HG03432 (cell line): ENCODE results near the gene GAPVD1.
A peak's percentile ranks its signal among the peaks of the same experiment; 100 is the strongest.
"Not testable (repeated sequence)": the region's sequence is repeated elsewhere in the genome, so short reads cannot be mapped to it uniquely, and the experiment has no call there.

ENCODE experiments used
- ATAC-seq: cut with Tn5 transposase; IDR thresholded peaks from one replicate; pipeline ENCODE4 v1.9.1; 2021; ENCODE audit warnings: mild to moderate bottlenecking, moderate library complexity; ENCODE audit not compliant: unreplicated experiment

Gene GAPVD1, protein sequence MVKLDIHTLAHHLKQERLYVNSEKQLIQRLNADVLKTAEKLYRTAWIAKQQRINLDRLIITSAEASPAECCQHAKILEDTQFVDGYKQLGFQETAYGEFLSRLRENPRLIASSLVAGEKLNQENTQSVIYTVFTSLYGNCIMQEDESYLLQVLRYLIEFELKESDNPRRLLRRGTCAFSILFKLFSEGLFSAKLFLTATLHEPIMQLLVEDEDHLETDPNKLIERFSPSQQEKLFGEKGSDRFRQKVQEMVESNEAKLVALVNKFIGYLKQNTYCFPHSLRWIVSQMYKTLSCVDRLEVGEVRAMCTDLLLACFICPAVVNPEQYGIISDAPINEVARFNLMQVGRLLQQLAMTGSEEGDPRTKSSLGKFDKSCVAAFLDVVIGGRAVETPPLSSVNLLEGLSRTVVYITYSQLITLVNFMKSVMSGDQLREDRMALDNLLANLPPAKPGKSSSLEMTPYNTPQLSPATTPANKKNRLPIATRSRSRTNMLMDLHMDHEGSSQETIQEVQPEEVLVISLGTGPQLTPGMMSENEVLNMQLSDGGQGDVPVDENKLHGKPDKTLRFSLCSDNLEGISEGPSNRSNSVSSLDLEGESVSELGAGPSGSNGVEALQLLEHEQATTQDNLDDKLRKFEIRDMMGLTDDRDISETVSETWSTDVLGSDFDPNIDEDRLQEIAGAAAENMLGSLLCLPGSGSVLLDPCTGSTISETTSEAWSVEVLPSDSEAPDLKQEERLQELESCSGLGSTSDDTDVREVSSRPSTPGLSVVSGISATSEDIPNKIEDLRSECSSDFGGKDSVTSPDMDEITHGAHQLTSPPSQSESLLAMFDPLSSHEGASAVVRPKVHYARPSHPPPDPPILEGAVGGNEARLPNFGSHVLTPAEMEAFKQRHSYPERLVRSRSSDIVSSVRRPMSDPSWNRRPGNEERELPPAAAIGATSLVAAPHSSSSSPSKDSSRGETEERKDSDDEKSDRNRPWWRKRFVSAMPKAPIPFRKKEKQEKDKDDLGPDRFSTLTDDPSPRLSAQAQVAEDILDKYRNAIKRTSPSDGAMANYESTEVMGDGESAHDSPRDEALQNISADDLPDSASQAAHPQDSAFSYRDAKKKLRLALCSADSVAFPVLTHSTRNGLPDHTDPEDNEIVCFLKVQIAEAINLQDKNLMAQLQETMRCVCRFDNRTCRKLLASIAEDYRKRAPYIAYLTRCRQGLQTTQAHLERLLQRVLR (N-terminal part only)

DNA sequence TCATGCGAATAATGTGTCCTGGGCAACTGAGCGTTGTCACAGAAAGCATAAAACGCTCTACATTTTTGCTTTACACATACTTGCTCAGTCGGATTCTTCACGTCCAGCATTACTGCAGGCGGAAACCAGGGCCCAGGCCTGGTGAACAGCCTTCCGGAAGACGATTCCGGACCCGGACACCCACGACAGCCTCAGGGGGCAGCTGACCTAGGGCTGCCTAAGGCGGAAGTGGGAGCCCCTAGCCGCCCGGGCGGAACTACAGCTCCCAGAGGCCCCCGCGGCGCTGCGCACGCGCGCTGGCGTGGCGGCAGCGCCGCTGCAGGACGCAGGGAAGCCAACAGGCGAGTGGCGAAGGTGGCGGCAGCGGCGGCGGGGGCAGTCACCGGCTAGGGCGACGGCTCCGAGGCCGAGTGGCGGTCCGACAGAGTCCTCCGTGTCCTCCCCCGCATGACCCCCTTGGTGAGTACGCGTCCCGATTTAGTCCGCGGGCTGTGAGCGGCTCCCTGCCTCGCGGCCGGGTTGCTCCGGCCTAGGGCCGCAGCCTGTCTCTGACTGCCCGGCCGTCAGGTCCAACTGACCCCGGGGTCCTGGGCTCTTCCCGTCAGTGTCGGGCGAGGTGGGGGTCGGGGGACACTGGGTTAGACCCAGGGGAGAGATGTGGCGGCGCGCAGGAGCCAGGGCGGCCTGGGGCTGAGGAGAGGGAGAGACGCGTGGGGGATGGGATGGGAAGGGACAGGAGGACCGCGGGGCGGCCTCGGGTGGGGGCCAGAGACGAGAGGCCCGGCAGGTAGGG lies at the start of gene GAPVD1:
Gene GAPVD1, plus strand, starts transcription at position 326 of the 793 bp plus-strand sequence. CDS start 37,096 bp downstream, outside the sequence.
- ATAC-seq, result peak; percentile 91

DNA sequence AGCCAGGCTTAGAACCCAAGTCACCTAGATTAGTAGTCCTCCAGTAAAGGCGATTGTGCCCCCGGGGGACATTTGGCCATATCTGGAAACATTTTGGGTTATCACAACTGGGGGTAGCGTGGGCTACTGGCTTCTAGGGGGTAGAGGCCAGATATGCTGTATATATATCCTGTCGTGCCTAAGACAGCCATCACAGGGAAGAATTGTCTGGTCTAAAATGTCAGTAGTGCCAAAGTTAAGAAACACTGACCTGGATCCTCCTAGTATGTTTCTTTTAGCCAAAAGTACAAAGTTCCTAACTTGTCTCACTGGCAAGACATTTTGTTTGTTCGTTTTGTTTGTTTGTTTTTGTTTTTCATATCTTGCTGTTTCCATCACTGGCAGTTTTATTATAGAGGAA lies 47.4 kb upstream of the GAPVD1 start:
- ATAC-seq, result no peak

DNA sequence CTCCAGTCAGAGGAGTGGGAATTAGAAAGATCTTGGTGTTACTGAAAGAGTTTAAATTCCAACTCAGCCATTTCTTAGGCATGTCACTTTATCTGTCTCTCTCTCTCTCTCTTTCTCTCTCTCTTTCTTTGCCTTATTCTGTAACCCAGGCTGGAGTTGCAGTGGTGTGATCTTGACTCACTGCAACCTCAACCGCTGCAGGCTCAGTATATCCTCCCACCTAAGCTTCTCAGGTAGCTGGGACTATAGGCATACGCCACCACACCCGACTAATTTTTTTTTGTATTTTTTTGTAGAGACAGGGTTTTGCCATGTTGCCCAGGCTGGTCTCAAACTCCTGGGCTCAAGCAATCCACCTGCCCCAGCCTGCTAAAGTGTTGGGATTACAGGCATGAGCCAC lies 43.0 kb upstream of the GAPVD1 start:
- ATAC-seq, result no peak

DNA sequence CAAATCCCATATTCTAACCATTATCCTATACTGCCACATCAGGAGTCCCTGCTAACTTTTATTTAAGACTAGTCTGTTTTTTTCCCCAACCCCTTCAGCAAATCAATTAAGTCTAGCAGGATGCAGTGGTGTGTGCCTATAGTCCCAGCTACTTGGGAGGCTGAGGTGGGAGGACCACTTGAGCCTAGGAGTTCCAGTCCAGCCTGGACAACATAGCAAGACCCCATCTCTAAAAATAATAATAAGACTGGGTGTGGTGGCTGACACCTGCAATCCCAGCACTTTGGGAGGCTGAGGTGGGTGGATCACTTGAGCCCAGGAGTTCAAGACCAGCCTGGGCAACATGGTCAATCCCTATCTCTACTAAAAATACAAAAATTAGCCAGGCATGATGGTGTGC lies 36.8 kb upstream of the GAPVD1 start:
- not testable (repeated sequence) for ATAC-seq

DNA sequence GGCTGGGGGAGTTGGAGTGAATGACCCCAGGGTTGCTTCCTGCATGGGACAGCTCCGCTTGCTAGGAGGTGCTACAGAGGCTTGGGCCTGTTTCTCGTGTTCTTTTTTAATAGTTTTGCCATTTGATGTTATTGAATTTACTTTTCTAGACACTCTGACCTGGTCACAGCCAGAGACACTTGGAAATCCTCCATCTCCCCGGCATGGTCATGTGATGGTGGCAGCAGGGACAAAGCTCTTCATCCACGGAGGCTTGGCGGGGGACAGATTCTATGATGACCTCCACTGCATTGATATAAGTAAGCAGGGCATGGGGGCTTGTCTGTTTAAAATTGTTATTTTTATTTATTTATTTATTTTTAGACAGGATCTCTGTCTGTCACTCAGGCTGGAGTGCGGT lies 33.9 kb upstream of the GAPVD1 start:
- no peak for ATAC-seq

DNA sequence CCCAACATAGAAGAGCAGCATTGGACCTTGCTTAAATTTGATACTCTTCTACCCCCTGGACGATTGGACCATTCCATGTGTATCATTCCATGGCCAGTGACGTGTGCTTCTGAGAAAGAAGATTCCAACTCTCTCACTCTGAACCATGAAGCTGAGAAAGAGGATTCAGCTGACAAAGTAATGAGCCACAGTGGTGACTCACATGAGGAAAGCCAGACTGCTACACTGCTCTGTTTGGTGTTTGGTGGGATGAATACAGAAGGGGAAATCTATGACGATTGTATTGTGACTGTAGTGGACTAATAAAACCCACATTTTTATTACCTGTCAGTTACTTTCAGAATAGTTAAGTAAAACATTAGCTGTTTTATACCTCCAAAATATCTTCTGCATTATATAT lies 27.9 kb upstream of the GAPVD1 start:
- no peak for ATAC-seq

DNA sequence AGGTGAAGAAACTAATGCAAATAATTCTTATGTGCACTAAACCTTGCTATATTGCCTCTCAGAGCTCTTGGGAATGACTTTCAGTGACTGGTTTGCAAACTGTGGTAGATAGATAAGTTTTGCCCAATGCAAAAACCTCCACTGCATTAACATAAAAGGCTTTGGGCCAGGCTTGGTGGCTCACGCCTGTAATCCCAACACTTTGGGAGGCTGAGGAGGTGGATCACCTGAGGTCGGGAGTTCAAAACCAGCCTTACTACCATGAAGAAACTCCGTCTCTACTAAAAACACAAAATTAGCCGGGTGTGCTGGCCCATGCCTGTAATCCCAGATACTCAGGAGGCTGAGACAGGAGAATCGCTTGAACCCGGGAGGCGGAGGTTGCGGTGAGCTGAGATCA lies 27.5 kb upstream of the GAPVD1 start:
- not testable (repeated sequence) for ATAC-seq

DNA sequence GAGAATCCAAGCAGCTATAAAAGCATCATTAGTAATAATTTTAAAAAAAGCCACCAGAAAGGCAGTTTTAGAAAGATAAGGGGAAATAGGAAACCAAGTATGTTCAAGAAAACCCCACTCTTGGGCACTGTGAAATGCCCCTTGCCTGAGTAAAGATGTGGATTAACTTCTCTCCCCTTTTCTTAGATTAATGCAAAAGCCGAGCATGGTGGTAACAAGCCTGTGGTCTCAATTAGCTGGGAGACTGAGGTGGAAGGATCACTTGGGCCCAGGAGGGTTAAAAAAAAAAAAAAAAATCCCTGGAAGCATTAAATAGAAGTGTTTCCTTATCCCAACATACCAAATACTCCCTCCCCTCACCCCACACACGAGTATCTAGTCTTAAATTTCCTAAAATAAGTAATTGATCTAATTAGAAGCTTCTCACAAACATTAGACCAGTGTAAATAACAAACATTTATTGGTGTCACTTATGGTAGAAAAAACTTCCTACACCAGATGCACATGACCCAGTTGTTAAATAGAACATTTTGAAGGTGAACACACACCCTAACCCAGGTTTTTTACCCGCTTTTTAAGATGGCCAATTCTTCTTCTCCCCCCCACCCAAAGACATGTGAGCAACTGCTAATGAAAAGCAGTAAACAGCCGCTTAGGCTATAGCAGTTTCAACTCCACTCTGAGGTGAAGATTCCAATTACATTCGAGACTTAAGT lies 25.7 kb upstream of the GAPVD1 start:
- ATAC-seq, result no peak

DNA sequence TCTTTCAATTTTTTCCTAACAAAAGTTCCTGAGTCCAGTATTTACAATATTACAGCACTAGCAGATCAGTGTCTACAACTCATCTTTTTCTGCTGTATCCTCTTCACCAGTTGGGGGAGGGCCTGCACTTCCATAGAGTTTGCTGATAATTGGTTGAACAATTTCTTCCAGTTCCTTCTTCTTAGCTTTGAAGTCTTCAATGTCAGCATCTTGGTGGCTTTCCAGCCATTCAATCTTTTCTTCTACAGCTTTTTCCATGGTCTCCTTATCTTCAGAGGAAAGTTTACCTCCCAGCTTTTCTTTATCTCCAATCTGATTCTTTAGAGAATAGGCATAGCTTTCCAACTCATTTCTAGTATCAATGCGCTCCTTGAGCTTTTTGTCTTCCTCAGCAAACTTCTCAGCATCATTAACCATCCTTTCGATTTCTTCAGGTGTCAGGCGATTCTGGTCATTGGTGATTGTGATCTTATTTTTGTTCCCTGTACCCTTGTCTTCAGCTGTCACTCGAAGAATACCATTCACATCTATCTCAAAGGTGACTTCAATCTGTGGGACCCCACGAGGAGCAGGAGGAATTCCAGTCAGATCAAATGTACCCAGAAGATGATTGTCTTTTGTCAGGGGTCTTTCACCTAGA lies 25.0 kb upstream of the GAPVD1 start:
- ATAC-seq, result not testable (repeated sequence)

DNA sequence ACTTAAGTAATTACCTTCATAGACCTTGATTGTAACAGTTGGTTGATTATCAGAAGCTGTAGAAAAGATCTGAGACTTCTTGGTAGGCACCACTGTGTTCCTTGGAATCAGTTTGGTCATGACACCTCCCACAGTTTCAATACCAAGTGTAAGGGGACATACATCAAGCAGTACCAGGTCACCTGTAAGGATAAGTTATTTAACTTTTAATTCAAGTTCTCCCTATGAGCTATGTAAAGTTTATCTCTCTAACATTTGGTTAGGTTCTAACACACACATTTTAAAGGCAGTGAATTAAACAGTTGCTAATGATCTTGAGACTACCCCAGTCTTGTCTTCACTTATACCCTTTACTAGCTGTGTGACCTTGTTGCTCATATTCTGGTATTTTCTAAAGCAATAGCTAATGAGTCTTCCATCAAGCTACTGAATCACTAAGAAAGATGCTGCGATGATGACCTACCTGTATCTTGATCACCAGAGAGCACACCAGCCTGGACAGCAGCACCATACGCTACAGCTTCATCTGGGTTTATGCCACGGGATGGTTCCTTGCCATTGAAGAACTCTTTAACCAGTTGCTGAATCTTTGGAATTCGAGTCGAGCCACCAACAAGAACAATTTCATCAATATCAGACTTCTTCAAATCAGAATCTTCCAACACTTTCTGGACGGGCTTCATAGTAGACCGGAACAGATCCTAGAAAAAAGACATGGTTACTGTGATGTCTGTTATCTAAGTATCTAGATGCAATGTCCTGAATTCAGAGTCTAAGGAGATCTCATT lies 23.3 kb upstream of the GAPVD1 start:
- ATAC-seq, result no peak

DNA sequence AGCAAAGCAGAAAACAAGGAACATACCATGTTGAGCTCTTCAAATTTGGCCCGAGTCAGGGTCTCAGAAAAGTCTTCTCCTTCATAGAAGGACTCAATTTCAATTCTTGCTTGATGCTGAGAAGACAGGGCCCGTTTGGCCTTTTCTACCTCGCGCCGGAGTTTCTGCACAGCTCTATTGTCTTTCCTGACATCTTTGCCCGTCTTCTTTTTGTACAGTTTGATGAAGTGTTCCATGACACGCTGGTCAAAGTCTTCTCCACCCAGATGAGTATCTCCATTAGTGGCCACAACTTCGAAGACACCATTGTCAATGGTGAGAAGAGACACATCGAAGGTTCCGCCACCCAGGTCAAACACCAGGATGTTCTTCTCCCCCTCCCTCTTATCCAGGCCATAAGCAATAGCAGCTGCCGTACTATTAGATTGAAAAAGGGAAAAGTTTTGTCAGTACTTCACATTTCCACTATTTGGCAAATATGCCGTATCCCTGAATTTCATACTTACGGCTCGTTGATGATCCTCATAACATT lies 22.6 kb upstream of the GAPVD1 start:
- no peak for ATAC-seq

DNA sequence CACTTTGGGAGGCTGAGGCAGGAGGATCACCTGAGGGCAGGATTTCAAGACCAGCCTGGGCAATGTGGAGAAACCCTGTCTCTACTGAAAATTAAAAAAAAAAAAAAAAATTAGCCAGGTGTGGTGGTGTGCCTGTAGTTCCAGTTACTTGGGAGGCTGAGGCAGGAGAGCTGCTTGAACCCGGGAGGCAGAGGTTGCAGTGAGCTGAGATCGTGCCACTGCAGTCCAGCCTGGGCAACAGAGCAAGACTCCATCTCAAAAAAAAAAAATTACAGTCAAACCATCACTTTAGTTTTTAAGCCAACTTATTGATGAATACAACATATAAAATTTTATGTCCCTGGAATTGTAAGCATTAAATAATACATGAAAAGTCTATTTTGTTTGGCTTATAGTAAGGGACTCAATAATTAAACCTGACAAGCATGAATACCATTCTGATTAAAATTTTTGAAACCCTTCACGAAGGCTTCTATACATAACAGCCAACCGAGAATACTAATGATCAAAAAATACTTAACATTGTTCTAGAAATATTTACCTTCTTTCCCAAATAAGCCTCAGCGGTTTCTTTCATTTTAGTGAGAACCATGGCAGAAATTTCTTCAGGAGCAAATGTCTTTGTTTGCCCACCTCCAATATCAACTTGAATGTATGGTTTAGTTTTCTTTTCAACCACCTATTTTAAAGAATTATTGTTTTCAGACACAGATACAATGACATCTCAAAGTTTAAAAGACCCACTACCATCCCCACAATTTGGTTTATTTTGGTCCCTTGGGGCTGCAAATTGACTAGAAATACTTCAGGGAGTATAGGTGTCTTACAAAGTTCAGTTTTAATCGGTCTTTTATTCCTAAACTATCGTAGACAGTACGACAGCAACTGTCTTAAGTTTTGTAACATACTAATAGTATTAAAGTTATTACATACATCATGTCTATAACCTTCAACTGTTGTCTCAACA lies 21.7 kb upstream of the GAPVD1 start:
- no peak for ATAC-seq

DNA sequence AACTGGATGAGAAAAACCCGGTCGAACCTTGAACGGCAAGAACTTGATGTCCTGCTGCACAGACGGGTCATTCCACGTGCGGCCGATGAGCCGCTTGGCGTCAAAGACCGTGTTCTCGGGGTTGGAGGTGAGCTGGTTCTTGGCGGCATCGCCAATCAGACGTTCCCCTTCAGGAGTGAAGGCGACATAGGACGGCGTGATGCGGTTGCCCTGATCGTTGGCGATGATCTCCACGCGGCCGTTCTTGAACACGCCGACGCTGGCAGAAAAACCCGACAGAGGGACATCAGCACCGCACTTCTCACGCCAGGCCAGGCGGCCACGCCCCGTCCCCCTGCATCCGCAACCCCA lies 21.0 kb upstream of the GAPVD1 start:
- ATAC-seq, result peak; percentile 15

DNA sequence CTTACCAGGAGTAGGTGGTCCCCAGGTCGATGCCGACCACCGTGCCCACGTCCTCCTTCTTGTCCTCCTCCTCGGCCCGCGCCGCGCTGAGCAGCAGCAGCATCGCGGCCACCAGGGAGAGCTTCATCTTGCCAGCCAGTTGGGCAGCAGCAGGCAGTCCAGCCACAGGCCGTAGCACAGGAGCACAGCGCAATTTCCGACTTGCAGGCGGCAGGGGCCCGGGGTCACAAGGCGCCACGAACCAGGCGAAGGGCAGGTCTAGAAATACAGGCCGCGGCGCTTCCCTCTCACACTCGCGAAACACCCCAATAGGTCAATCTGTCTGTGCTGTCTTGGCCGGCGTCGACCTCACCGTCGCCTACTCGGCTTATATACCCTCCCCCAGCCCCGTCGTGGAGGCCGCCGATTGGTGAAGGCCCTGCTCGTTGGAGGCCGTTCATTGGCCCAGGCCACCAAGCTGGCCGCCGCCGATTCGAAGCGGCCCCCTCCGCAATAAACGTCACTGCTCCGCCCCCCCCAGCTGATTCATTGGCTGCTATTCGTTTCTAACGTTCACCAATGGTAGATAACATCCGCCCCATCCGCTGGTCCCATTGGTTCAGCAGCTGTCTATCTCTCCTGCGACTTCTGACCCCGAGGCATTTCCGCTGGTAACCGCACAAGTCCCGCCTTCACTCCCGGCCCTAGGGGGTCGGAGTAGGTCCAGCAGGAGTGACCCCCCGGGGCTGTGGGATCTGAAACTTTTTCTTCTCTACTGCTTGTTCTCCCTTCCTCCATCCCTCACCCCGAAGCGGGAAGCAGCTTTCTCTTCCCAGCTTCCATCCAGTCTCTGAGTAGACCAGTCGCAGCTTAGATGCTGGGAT lies 20.4 kb upstream of the GAPVD1 start, which contains the start of gene HSPA5:
Gene HSPA5, minus strand, starts transcription at position 344 of the 863 bp plus-strand sequence. Its CDS starts 217 bp downstream, at position 127.
- peak; percentile 92 for ATAC-seq

DNA sequence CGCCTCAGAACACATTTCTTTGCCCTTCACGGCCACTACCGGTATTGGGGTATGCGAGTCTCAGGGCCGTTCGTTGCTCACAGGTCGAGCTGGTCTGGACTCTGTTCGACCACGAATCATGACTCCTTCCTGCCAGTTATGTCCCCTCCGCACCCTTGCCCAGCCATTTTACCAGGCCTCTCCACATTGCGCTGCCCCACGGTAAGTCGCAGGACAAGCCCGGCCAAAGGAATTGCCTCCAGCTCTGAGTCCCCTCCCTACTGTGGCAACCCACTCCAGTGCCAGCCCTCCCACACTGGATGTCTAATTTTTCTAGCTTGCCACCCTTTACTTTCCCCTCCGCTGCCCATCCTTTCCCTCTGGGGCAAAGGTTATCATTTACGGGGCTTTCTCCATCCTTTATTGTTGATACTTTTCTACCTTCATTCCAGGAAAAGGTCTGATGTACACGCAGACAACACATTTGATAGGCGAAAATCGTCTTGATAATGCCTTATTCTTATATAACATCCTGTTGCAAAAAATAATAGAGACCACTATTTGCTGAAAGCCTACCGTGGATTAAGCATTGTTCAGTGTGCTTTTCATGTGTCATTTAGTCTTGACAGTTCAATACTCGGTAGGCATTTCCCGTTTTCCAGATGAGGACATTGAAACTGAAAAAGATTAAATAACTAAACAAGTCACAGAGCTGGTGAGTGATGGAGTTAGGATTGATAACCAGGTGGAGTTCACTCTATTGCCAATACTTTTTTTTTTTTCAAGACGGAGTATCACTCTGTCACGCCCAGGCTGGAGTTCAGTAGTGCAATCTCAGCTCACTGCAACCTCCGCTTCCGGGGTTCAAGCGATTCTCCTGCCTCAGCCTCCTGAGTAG lies 19.5 kb upstream of the GAPVD1 start:
- ATAC-seq, result peak; percentile 5
